Esophagus squamous epithelium (tissue), 4 donors: ENCODE results near the gene CEACAM21.

Experiments used
- POLR2A ChIP-seq, 4 donors: fragments of 450-650 bp; IDR thresholded peaks; one replicate each; pipeline ENCODE4 v1.6.1; 2017; ENCODE audit warnings: antibody characterized with exemption in 4 of 4, mild to moderate bottlenecking in 4 of 4, moderate library complexity in 3 of 4
- TF ChIP-seq, protein P1 (sequence below), 6 experiments: fragments of 450-650 bp in 4 of 6; fragments of 200-600 bp in 2 of 6; sonication (generic) in 2 of 6; IDR thresholded peaks; one replicate each; pipeline ENCODE4 v1.5.1; 2016 to 2019; ENCODE audit warnings: antibody characterized with exemption in 6 of 6, mild to moderate bottlenecking in 4 of 6, moderate library complexity in 4 of 6

GRCh38 chr19:41597600-41598041 is 21.7 kb downstream of the CEACAM21 start:
- TF ChIP-seq, protein P1, sequence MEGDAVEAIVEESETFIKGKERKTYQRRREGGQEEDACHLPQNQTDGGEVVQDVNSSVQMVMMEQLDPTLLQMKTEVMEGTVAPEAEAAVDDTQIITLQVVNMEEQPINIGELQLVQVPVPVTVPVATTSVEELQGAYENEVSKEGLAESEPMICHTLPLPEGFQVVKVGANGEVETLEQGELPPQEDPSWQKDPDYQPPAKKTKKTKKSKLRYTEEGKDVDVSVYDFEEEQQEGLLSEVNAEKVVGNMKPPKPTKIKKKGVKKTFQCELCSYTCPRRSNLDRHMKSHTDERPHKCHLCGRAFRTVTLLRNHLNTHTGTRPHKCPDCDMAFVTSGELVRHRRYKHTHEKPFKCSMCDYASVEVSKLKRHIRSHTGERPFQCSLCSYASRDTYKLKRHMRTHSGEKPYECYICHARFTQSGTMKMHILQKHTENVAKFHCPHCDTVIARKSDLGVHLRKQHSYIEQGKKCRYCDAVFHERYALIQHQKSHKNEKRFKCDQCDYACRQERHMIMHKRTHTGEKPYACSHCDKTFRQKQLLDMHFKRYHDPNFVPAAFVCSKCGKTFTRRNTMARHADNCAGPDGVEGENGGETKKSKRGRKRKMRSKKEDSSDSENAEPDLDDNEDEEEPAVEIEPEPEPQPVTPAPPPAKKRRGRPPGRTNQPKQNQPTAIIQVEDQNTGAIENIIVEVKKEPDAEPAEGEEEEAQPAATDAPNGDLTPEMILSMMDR (IDR thresholded peaks at IDR 0.05) = peak; percentile 72 to 90 (median 80)
- TF ChIP-seq POLR2A (IDR thresholded peaks at IDR 0.05) = no peak
